ENCODE results near the gene RBMS3. TPM values are rescaled to one million over a fixed set of nuclear protein-coding genes. Genes with fewer than 3 reads are reported as not detected.
A peak's percentile ranks its signal among the peaks of the same experiment; 100 is the strongest.

The RBMS3 gene
- total and polyA plus RNA-seq, 5 donors = 8.9 to 66.7 (median 56.5) TPM

DNA sequence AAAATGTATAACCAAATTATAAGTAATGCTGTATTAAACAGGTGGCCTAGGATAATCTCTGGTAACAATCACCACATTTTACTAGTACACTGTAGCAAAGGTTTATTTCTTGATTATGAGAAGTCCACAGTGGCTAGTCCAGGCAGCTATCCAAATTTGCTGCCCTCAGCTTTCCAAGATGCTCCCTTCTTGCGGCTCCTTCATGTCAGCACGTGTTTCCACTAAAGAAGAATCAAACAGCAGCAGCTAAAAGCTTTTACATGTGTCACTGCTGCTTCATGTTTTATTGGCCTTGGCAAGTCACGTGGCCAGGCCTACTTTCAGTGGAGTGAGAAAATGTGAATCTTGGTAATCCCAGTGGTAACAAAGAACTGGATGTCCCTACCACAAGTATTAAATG is 5.6 kb upstream of the RBMS3 start:
- WGBS = 24% methylated on average over 3 of the region's 3 CpGs
- peak in 2 of 3 donors; percentile 15 to 66 for DNase-seq
- Histone ChIP-seq H3K9me3 (ENCODE audit: control insufficient read depth, low read length) (no peaks in the 10 kb centered on the region), H3K4me3 (ENCODE audit: low read length) (no peak overlapping the region), H3K27me3 (ENCODE audit: control insufficient read depth, insufficient read depth) (no peaks in the 10 kb centered on the region), H3K27ac (ENCODE audit: low read length) (no peak overlapping the region), H3K4me1 (ENCODE audit: control insufficient read depth, insufficient read depth, low read length) (peaks cover 4% of the 10 kb centered on the region)
- no peak for ATAC-seq
- intact Hi-C loops (cut with DNase I) = loop anchor here in 1 of 4 donors (10.0 kb wide), 1 partner anchor 101 kb away; no protein-coding TSS in a partner anchor

- H3K27me3 ChIP-seq (ENCODE audit: control insufficient read depth, insufficient read depth) = no peaks in the 10 kb centered on the region
- WGBS = over 99% methylated on average over 6 of the region's 6 CpGs
- H3K9me3 ChIP-seq (ENCODE audit: control insufficient read depth, low read length) = no peaks in the 10 kb centered on the region
- ATAC-seq = no peak
- no peak for DNase-seq
- H3K27ac ChIP-seq (ENCODE audit: low read length) = no peak overlapping the region
- intact Hi-C loops (cut with DNase I) = loop anchor here in 1 of 4 donors (10.0 kb wide), 1 partner anchor 102 kb away; no protein-coding TSS in a partner anchor
- H3K4me1 ChIP-seq (ENCODE audit: control insufficient read depth, insufficient read depth, low read length) = peaks cover 4% of the 10 kb centered on the region
- H3K4me3 ChIP-seq (ENCODE audit: low read length) = no peak overlapping the region
These were observed 3.6 kb upstream of the RBMS3 start for GRCh38 chr3:29277249-29277648.

DNA sequence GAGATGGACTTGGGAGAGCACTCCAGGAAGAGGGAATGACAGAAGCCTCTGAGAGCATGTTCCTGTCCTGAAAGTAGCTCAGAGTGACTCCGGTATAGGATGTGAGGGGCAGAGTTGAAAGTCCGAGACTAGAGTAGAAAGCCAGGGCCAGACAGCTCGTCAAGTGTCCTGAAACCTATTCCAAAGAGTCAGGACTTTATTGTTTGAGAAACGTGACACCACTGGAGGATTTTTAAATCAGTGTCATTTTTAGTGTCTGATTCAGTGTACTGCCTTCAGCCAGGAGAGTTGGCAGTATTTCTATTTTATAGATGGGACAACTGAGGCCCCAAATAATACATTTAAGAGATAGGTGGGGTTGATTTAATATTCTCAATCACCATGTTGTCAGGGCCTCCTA is 1.6 kb upstream of the RBMS3 start:
- WGBS = 35% methylated on average over 4 of the region's 4 CpGs
- no peaks in the 10 kb centered on the region for H3K27me3 ChIP-seq (ENCODE audit: control insufficient read depth, insufficient read depth)
- H3K4me1 ChIP-seq (ENCODE audit: control insufficient read depth, insufficient read depth, low read length) = peaks cover 4% of the 10 kb centered on the region
- DNase-seq = peak in 1 of 3 donors; percentile 36
- H3K27ac ChIP-seq (ENCODE audit: low read length) = peak overlapping the region; percentile 86
- no peak for ATAC-seq
- peak overlapping the region; percentile 99 for H3K4me3 ChIP-seq (ENCODE audit: low read length)
- intact Hi-C loops (cut with DNase I) = loop anchor here in 1 of 4 donors (10.0 kb wide), 1 partner anchor 104 kb away; no protein-coding TSS in a partner anchor
- no peaks in the 10 kb centered on the region for H3K9me3 ChIP-seq (ENCODE audit: control insufficient read depth, low read length)

DNA sequence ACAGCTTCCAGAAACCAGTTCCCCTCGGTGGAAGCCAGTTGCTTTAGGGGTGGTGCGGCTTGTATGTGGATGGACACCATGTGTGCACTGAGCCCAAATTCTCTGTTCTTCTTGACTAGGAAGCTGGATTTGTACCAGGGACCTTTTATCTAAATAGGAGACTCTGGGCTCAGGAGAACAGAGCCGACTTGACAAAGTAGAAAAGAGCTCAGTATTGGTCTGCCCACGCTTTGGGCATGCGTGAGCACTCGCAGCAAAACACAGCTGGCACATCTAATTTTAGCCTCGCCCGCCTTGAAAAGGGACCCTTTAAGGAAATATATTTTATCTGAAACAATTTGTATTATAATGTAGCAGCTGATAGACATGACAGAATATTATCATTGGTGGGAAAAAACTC is 1.1 kb upstream of the RBMS3 start:
- DNase-seq (peak; percentile 33 to 67 (median 49)), ATAC-seq (peak; percentile 50 to 55)
- intact Hi-C loops (cut with DNase I) = loop anchor here (5.0 to 10.0 kb wide), 9 partner anchors 55 to 487 kb away; no protein-coding TSS in a partner anchor
- H3K27ac ChIP-seq (ENCODE audit: low read length) = peak overlapping the region; percentile 60
- no peaks in the 10 kb centered on the region for H3K27me3 ChIP-seq (ENCODE audit: control insufficient read depth, insufficient read depth)
- H3K4me3 ChIP-seq (ENCODE audit: low read length) = peak overlapping the region; percentile 99
- no peaks in the 10 kb centered on the region for H3K9me3 ChIP-seq (ENCODE audit: control insufficient read depth, low read length)
- peaks cover 4% of the 10 kb centered on the region for H3K4me1 ChIP-seq (ENCODE audit: control insufficient read depth, insufficient read depth, low read length)
- WGBS = 21% methylated on average over 8 of the region's 8 CpGs

DNA sequence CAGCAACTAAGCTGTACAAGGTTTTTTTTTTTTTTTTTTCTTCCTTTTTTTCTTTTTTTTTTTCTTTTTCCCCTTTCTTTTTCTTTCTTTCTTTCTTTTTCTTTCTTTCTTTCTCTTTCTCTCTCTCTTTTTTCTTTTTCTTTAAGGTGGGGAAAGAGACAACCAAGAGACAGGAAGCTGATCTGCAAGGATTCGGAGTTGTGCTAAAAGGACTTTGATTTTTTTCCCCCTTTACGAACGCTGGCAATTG is 148 bp downstream of the RBMS3 start:
- 1% methylated on average over 3 of the region's 3 CpGs for WGBS
- H3K27me3 ChIP-seq (ENCODE audit: control insufficient read depth, insufficient read depth) = no peaks in the 10 kb centered on the region
- intact Hi-C loops (cut with DNase I) = loop anchor here (5.0 to 10.0 kb wide), 8 partner anchors 54 to 486 kb away; no protein-coding TSS in a partner anchor
- H3K27ac ChIP-seq (ENCODE audit: low read length) = peak overlapping the region; percentile 98
- ATAC-seq (no peak), DNase-seq (no peak)
- H3K4me3 ChIP-seq (ENCODE audit: low read length) = peak overlapping the region; percentile 99
- H3K4me1 ChIP-seq (ENCODE audit: control insufficient read depth, insufficient read depth, low read length) = peaks cover 4% of the 10 kb centered on the region
- H3K9me3 ChIP-seq (ENCODE audit: control insufficient read depth, low read length) = no peaks in the 10 kb centered on the region

GRCh38 chr3:29281344-29282241 is 722 bp downstream of the RBMS3 start:
- DNase-seq = peak; percentile 13 to 51 (median 51)
- no peaks in the 10 kb centered on the region for H3K27me3 ChIP-seq (ENCODE audit: control insufficient read depth, insufficient read depth)
- peak overlapping the region; percentile 99 for H3K4me3 ChIP-seq (ENCODE audit: low read length)
- ATAC-seq = peak; percentile 40 to 54
- H3K4me1 ChIP-seq (ENCODE audit: control insufficient read depth, insufficient read depth, low read length) = peaks cover 4% of the 10 kb centered on the region
- H3K9me3 ChIP-seq (ENCODE audit: control insufficient read depth, low read length) = no peaks in the 10 kb centered on the region
- intact Hi-C loops (cut with DNase I) = loop anchor here (5.0 to 10.0 kb wide), 8 partner anchors 53 to 486 kb away; no protein-coding TSS in a partner anchor
- WGBS = 4% methylated on average over 18 of the region's 18 CpGs
- H3K27ac ChIP-seq (ENCODE audit: low read length) = peak overlapping the region; percentile 95

DNA sequence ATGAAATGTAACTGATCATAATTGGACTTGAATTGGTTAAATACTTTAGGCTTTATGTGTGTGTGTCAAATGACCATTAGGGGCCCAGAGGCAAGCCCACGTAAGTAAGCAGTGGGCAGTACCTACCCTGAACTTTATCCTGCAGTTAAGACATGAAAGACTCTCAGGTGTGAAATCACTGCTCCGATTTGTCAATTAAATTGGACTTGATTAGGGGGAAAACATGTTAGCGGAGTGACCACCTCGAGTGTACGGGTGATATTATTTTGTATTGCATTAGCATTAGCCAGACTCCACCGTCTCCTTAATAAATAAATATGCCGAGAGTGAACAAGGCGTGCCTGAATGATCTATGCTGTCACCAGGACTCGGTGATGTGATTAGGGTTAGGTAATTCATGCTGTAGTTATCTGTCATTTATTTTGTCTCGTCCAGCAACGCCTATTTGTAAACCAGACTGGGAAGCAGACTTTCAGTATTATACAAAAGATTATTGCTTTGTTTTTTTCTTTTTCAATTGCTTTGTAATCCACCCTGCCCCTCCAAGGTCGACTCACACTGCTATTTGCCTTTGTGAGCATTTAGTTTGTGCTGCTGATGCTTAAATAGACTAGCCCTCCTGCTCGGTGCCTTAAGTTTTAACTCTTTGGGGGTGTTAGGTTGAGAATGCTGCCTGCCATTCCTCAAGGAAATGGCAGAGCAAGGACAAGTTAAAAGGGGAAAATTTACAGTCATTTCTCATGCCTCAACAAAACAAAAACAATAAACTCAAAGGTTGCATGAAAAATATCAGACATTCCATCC is 1.8 kb downstream of the RBMS3 start:
- no peaks in the 10 kb centered on the region for H3K27me3 ChIP-seq (ENCODE audit: control insufficient read depth, insufficient read depth)
- peaks cover 4% of the 10 kb centered on the region for H3K4me1 ChIP-seq (ENCODE audit: control insufficient read depth, insufficient read depth, low read length)
- H3K27ac ChIP-seq (ENCODE audit: low read length) = peak overlapping the region; percentile 91
- peak overlapping the region; percentile 99 for H3K4me3 ChIP-seq (ENCODE audit: low read length)
- DNase-seq (no peak), ATAC-seq (peak; percentile 27 to 33)
- H3K9me3 ChIP-seq (ENCODE audit: control insufficient read depth, low read length) = no peaks in the 10 kb centered on the region
- intact Hi-C loops (cut with DNase I) = loop anchor here (5.0 to 10.0 kb wide), 8 partner anchors 52 to 485 kb away; no protein-coding TSS in a partner anchor
- 14% methylated on average over 13 of the region's 13 CpGs for WGBS

- ATAC-seq (no peak), DNase-seq (no peak)
- no peaks in the 10 kb centered on the region for H3K27me3 ChIP-seq (ENCODE audit: control insufficient read depth, insufficient read depth)
- H3K27ac ChIP-seq (ENCODE audit: low read length) = peak overlapping the region; percentile 43
- peak overlapping the region; percentile 99 for H3K4me3 ChIP-seq (ENCODE audit: low read length)
- intact Hi-C loops (cut with DNase I) = loop anchor here (5.0 to 10.0 kb wide), 8 partner anchors 51 to 484 kb away; no protein-coding TSS in a partner anchor
- 18% methylated on average over 4 of the region's 4 CpGs for WGBS
- H3K9me3 ChIP-seq (ENCODE audit: control insufficient read depth, low read length) = no peaks in the 10 kb centered on the region
- H3K4me1 ChIP-seq (ENCODE audit: control insufficient read depth, insufficient read depth, low read length) = peaks cover 2% of the 10 kb centered on the region
These were observed 2.6 kb downstream of the RBMS3 start for GRCh38 chr3:29283231-29284119.

- Histone ChIP-seq H3K27ac (ENCODE audit: low read length) (no peak overlapping the region), H3K9me3 (ENCODE audit: control insufficient read depth, low read length) (no peaks in the 10 kb centered on the region), H3K4me1 (ENCODE audit: control insufficient read depth, insufficient read depth, low read length) (peaks cover 1% of the 10 kb centered on the region), H3K27me3 (ENCODE audit: control insufficient read depth, insufficient read depth) (no peaks in the 10 kb centered on the region), H3K4me3 (ENCODE audit: low read length) (peak overlapping the region; percentile 99)
- ATAC-seq (no peak), DNase-seq (no peak)
- intact Hi-C loops (cut with DNase I) = loop anchor here (5.0 to 10.0 kb wide), 8 partner anchors 50 to 483 kb away; no protein-coding TSS in a partner anchor
- WGBS = 38% methylated on average over 2 of the region's 2 CpGs
These were observed 3.6 kb downstream of the RBMS3 start for GRCh38 chr3:29284497-29284896.

DNA sequence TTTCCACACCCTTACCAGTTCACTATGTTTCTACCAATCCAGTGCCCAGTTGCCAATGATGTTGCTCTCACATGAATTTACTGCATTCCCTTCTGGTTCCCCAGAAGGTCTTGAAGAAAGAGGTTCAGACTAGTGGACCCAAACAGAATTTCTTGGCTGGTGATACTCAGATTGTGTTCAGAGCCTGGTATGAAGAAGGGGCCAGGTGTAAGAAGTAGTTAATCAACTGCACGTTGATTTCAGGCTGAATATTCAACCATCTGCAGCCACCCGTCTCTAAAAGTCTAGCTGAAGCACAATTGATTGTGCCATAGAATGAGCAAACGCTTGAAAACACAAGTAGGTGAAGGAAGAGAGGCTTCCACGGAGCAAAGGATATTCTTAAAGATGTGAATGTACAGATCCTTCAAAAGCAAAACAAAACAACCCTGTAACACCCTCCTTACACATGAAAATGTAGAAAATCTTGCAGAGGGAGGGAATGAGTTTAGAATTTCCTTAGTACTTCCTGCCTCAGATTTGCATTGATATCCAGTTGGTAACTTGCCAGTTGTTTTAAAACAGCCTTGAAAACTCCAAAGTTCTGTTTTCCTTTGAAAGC is 4.7 kb downstream of the RBMS3 start:
- WGBS = 11% methylated on average over 4 of the region's 4 CpGs
- ATAC-seq = no peak
- Histone ChIP-seq H3K4me1 (ENCODE audit: control insufficient read depth, insufficient read depth, low read length) (peaks cover 1% of the 10 kb centered on the region), H3K9me3 (ENCODE audit: control insufficient read depth, low read length) (no peaks in the 10 kb centered on the region), H3K27ac (ENCODE audit: low read length) (peak overlapping the region; percentile 33), H3K27me3 (ENCODE audit: control insufficient read depth, insufficient read depth) (no peaks in the 10 kb centered on the region), H3K4me3 (ENCODE audit: low read length) (peak overlapping the region; percentile 99)
- intact Hi-C loops (cut with DNase I) = loop anchor here in 3 of 4 donors (10.0 kb wide), 5 partner anchors 49 to 479 kb away; no protein-coding TSS in a partner anchor
- no peak for DNase-seq

All from right cardiac atrium (tissue), 5 donors.